GM18508 (cell line): ENCODE measurements around the gene TGFBR3L.
"Not testable (repeated sequence)": the region's sequence is repeated elsewhere in the genome, so short reads cannot be mapped to it uniquely, and the experiment has no call there.

ENCODE experiments used
- ATAC-seq: cut with Tn5 transposase; IDR thresholded peaks from one replicate; pipeline ENCODE4 v1.9.1; 2021; ENCODE audit warnings: moderate number of reproducible peaks; ENCODE audit not compliant: insufficient read depth, unreplicated experiment

Gene TGFBR3L

DNA sequence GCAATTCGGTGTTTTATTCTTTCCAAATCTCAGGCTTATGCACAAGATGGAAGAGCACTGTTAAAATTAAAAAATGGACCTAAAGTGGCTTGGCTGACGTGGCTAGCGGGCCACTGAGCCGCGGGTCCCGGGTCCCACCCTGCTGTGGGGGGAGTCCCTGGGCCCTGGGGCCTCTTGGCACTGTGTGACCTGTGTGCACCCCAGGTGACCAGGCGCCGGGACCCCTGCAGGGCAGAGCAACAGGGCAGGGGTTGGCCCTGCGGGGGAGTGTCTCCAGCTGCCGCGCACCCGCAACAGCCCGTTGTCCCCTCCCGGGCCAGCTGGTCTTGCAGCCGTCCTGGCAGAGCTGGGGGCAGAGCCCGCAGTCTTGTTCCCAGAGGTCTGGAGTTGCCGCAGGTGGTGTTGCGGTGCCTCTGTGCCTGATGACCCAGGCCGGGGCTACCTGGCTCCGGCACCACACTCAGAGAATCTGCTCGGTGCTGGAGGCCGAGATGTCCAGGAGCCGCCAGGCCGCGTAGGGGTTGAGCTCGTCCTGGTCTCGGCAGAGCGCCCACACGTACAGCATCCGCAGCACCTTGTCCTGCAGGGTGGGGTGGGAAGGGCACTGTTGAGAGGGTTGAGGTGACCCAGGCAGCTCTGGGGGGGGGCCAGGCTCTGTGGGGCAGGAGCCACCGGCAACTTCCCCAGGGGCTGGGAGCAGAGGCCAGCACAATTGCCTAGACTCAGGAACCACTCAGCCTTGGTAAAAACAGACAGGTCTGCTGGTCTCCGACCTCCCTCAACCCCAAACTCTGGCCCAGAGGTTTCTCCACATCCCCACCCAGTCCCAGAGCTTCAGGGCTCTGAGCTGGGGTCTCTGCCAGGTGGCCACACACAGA lies 12.3 kb downstream of the TGFBR3L start:
- no peak for ATAC-seq

DNA sequence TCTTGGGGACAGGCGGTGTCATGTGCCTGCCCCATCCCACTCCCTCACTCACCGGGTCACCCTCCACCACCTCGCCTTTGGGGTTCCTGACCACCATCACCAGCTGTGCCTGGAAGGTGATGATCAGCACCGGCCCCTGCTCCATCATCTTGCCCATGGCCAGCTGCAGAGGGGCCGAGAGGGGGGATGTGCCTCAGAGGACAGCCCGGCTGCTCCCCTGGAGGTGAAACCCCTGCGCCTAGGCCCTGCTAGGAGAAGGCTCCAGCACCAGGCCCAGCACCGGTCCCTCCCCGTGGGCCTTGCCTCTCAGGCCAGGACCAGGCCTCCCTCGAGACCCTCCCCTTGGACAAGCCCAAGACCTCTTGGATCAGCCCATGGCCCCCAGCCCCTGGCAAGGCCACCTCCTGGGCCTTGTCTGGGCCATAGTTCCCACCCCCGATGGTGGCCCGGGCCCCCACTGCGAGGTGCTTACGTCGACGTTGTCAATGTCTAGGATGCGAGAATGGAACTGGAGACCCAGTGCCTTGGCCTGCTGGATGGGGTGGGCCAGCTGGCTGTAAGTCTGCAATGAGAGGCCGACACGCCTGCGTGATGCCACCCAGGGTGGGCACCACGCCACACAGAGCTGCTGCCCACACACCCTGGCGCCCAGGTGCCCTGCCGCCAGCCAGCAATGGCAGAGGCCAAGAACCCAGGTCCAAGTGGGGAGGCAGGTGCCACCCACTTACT lies 13.1 kb downstream of the TGFBR3L start:
- no peak for ATAC-seq

DNA sequence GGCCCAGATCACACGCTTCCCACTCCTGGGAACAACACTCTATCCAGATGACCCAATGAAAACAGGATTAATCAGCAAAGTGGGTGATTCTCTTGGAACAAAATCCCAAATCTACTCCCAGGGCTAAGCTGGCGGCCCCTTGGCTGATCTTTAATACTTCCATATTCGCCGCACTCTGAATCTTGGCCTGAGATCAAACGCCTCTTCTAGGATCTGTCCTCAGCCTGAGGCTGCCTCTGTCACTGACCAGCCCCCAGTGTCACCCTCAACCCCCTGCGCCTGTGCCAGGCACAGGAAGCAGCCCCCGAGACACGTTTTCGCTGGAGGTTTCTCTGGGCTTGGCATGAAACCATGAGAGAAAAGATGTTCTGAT lies 13.7 kb downstream of the TGFBR3L start:
- ATAC-seq = no peak

DNA sequence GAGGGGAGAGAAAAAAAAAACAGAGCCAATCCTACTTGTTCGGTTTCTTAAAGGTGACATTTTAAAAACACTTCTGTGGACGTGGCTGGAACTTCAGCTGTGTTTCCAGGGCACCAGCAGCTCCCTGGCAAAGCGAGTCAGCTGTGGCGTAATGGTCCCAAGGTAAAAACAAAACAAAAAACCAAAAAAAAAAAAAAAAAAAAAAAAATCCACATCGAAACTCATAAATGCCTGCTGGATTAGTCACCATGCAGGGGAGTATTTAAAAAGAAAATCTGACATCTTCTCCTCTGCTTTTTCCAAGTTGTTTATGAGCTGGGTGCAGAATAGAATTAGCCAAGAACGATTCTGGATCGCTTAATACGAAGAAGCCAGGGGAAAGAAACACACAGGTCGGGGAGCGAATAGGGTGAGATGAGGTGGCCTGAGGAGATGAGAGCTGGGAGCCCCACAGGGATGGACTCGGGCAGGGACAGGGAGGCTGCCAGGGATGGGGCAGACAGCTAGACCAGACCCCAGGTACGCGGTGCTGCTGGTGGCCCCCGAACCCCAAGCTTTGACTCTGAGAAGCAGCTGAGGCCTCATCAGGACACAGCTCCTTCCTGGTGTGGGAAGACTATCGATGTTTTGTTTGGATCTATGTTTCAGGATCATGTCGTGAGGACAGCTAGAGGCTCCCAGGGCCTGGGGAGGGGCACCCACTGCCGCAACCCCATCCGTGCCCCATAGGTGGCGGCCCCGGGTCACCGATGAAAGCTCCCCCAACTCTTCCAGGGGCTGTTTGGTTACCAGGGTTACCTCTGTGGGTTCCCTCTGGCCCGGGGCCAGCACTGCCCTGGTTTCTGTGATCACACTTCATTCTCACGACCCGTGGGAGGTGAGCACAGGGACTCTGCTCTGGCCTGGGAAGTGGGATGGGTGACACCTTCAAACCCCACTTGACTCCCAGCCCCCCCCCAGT lies 14.4 kb downstream of the TGFBR3L start:
- no peak for ATAC-seq

DNA sequence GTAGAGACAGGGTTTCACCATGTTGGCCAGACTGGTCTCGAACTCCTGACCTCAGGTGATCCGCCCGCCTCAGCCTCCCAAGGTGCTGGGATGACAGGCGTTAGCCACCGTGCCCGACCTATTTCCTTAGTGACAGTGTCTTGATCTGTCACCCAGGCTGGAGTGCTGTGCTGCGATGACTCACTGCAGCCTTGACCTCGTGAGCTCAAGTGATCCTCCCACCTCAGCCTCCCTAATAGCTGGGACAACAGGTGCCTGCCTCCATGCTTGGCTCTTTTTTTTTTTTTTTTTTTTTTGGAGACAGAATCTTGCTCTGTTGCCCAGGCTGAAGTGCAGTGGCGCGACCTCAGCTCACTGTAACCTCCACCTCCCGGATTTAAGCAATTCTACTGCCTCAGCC lies 15.4 kb downstream of the TGFBR3L start:
- not testable (repeated sequence) for ATAC-seq

DNA sequence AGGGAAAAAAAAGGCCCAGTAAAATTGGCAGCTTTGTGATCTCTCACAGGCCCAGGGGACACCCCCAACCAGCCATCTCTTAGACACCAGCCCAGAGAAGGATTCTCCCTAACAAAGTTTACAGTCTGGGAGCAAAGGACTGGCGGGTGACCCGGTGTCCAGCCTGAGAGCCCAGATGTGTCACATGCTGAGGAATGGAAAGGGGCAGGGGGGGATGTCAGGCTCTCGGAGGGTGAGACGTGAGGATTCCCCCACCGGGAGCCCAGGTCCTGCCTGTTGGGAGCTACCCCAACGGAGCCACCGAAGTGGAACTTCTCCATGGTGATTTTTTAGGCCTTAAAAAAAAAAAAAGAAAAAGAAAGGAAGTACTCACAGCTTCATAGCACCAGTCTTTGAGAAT lies 16.1 kb downstream of the TGFBR3L start:
- no peak for ATAC-seq

DNA sequence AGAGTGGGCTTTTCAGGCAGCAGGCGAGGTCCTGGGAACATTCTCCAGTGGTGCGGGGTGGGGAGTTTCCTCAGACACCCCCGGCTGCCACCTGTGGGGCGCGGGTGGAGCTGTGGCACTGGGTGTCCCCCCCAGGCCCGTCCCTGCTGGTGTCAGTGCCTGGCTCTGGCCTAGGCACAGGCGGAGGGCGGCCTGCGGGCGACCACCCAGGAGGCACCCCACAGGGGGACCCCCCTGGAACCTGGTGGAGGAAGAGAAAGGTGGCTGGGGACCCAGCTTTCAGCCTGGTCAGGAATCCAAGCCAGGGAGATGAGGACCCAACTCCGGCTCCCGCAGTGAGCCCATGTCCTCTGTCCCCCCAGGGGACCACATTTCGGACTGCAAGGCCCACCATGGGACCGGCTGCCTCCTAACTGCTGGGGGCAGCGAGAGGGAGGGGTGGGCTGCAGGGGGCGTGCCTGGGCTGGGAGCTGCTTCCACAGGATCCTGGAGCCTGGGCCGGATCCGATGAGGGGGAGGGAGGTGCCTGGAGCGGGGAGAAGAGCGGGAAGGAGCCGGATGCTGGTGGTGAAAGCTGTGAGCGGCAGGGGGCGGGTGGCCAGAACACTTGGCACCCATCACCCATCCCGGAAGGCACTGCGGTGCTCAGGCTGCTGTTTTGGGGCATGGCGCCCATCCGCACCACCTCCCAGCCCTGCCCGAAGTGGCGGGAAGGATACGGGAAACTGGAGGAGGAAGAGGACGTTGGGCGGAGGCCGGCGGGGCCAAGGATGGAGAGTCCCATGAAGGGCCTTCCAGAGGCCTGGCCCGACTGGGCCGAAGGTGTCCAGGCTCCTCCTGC lies 16.8 kb downstream of the TGFBR3L start:
- ATAC-seq = no peak

DNA sequence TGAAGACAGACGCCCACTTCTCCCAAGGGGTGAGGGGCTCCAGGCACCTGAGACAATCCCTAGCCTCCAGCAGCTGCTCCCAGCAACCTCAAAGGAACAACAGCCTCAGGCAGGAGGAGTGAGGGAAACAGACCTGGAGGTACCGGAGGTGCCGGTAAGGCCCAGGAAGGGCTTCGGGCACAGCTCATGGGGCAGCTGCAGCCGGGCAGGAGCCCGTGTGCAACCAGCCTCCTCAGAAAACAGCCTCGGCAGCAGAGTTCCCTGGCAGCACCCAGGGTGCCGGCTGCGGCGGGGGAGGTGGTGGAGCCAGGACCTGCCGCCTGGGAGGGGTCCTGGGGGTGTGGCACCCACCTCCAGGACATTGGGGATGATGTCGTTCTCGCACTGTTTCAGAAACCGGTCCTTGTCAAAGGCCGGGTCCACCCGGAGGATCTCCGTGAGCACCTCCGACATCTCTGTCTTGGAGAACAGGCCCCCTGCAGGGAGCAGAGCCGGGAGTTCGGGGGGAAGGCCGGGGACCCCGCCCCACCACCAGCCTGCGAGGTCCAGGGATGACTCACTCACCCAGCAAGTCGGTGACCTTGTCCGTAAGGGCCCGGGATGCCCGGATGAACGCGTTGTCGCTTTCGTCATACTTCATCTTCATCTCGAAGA lies 17.8 kb downstream of the TGFBR3L start:
- ATAC-seq = no peak

DNA sequence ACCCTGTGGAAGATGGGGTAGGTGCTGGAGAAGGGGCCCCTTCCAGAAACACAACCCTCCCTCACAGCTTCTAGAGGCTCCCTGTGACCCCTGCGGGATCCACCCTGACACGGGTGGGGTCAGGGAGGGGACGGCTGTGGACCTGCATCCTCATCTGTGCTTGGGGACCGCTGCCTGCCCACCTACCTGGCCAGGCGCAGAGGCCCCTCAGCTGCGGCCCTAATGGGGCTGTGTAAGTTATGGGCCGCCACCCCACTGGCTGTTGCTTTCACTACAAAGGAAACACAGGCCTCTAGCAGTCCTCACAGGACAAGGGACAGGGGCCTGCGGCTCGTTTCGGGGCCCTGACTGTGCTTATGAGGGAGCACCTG lies 18.3 kb downstream of the TGFBR3L start:
- no peak for ATAC-seq

DNA sequence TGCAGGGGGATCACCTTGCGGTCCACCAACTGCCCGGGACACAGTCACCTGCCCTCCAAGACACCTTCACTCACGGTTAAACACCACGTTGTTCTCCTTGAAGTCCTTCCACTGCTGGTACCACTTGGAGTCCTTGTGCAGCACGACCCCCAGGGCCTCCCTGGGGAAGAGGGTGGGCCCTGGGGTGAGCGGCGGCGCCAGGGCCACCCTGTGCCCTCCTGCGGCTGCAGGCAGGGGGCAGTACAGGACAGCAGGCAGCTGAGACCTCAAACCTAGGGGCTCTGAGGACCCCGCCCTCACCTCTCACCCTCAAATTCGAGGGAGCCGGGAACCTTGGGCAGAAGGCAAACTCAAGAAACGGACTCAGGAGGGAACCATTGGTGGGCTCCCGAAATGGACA lies 18.8 kb downstream of the TGFBR3L start:
- ATAC-seq = no peak

DNA sequence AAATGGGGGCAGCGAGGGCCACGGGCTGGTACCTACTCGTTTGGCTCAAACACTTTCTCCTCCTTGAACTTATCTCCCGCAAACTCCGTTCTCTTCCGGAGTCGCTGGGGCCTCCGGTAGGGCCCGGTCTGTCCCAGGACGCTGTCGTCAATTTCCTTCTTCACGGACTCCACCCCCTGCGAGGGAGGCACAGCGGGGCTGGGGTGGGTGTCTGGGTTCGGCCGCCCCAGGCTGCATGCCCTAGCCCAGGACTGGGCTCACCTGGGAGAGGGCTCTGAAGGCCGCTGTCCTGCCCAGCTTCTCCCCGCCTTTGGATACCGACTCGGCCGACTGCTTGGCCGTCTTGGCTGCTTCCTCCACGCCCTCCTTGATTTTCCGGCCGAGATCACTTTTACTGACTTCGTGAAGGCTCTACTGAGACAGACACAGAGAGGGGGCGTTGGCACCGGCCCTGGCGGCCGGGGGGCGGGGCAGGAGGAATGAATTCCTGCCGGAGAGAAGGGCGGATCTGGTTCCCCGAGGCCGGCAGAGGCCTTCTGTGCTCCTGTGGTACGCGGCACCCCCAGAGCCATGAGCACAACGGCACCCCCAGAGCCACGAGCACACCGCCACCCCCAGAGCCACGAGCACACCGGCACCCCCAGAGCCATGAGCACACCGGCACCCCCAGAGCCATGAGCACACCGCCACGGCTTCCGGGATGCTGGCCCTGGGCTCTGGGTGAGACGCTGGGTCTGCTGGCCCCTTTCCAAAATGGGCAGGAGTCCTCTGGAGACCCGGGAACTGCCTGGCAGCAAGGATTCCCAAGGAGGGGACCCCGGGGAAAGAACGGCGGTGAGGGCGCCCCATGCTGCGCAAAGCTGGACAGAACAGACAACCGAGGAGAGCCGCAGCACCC lies 19.4 kb downstream of the TGFBR3L start:
- no peak for ATAC-seq

DNA sequence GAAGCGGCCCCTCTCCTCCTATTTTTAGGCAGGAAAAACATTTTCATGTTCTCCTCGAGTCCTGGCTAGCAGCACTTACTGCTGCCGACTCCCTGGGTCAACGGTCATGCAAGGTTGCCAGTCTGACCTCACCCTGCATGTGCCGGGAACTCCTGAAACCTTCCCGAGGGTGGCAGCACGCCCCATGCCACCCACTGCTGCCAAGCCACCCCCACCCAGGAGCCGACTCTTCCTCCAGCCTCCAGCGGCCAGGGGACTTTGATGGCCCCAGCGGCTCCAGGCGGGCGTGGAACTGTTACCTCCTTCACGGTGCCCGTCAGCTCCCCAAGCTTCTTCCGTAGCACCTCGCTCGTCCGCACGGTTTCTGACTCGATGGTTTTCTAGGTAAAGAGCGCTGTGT lies 20.1 kb downstream of the TGFBR3L start:
- no peak for ATAC-seq

DNA sequence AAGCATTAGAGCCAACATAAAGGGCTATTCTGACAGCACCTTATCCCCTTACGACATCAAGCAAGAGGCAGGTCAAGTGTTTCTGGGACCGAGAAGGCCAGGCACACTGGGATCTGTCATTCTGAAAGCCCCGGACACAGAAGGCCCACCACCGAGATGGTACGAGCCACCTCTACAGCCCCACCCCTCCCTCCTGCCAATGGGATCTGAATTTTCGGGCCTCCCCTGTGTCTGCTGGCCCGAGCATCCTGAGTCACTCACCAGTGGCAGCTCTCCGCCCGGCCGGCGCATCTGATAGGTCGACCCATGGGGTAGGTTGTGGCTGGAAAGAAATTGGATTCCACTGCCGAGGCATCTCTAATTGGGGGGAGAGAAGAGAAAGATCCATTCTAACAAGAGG lies 26.2 kb downstream of the TGFBR3L start:
- no peak for ATAC-seq

DNA sequence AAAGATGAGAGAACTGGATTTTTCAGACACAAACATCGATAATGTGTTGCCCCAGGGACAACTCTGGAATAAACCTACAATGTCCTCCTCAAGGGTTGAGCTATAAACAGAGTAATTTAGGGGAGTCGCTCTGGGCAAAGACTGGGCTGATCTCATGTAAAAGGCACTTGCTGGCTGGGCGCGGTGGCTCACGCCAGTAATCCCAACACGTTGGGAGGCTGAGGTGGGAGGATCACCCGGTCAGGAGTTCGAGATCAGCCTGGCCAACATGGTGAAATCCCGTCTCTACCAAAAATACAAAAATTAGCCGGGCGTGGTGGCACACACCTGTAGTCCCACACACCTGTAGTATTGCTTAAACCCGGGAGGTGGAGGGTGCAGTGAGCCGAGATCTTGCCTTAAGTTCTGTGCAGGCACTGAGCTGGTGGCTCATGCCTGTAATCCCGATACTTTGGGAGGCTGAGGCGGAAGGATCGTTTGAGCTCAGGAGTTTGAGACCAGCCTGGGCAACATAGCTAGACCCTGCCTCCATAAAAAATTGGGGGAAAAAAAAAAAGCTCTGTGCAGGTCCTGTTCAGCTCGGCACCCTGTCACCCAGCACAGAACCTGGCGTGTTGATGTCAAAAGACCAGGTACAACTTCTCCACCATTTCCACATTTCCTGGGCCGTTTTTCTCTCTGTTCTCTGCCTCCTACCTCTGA lies 27.4 kb downstream of the TGFBR3L start:
- no peak for ATAC-seq

DNA sequence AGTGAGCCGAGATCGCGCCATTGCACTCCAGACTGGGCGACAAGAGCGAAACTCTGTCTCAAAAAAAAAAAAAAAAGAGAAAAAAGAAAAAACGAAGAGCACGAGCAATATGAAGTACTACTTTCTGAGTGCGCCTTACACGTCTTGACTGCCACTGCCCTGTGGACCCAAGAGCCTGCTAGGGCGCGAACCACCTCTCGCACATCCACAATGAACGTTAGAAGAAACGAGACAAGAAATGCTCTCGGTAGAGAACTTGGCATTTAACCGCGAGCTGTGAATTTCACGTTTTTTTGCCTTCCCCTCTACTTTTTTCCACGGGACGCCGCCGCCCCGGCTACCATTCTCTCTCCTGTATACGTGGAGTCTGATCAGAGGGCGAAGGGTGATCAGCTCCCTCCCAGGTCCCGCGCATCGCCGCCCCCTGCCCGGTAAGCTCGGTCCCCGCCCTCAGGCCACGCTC lies 28.4 kb downstream of the TGFBR3L start:
- ATAC-seq = no peak

DNA sequence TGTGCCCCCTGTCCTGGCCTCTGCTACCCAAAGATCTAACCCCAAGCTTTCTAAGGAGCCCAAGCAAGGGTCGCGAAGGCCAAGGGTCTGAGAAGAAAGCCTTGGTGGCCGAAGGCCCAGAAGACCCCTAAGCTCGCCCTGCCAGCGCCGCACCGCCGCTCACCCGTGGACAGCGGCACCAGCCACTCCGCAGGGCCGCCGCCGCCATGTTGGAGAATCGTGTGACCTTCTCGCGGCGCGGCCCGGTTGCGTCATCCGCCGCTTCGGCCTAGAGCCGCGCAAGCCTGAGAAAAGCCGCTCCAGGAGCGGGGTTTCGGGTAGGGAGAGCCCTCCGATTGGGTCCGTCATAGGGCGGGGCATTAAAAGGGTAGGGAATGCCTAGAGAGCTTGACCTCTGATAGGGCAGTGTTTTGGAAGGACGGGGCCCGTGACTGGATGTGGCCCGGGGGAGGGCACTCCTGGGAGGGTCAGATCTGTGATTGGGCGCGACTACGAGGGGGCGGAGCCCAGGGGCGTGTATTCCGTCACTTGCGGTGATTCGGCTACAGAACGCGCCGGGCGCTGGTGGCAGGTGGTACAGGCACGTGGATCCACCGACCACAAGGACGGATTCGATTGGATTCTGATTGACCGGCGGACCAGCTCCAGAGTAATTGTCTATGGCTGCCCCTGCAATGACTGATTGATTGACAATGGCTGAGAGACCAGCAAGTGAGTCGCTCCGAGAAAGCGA lies 29.0 kb downstream of the TGFBR3L start, which contains the start of gene TIMM44:
TIMM44 (minus strand) TSS at position 223 of the 733 bp plus-strand sequence; CDS start at position 208, 15 bp downstream.
- peak; percentile 82 for ATAC-seq
